H9 (cell line): Measurements from ENCODE around the gene PARK7. TPM values are rescaled to one million over a fixed set of nuclear protein-coding genes. Genes with fewer than 3 reads are reported as not detected.

Source experiments
- DNase-seq: peaks from one replicate; pipeline ENCODE4 v3.0.0-alpha.2; 2017
- H2AFZ ChIP-seq: one replicate; pipeline ENCODE4 v1.6.1; 2013; ENCODE audit warnings: mild to moderate bottlenecking, low read length, control low read depth, moderate library complexity
- H2AK5ac ChIP-seq: 2 replicates; pipeline ENCODE4 v1.6.1; 2013; ENCODE audit warnings: low read length, control low read depth, mixed read lengths; ENCODE audit not compliant: insufficient read length
- H2BK120ac ChIP-seq: one replicate; pipeline ENCODE4 v1.6.1; 2013; ENCODE audit warnings: low read depth, mild to moderate bottlenecking, low read length, control low read depth, inconsistent platforms; ENCODE audit not compliant: poor library complexity, severe bottlenecking
- H2BK12ac ChIP-seq: 2 replicates; pipeline ENCODE4 v1.6.1; 2013; ENCODE audit warnings: low read length, control low read depth, mixed read lengths, low read depth; ENCODE audit not compliant: insufficient read length
- H2BK15ac ChIP-seq: 2 replicates; pipeline ENCODE4 v1.6.1; 2013; ENCODE audit warnings: low read depth, low read length, control low read depth
- H2BK20ac ChIP-seq: one replicate; pipeline ENCODE4 v1.6.1; 2013; ENCODE audit warnings: low read depth, mild to moderate bottlenecking, low read length, control low read depth, inconsistent platforms; ENCODE audit not compliant: poor library complexity, severe bottlenecking
- H2BK5ac ChIP-seq: 2 replicates; pipeline ENCODE4 v1.6.1; 2013; ENCODE audit warnings: low read length, control low read depth, mixed read lengths; ENCODE audit not compliant: insufficient read length
- H3K14ac ChIP-seq: 2 replicates; pipeline ENCODE4 v1.6.1; 2013; ENCODE audit warnings: low read length, control low read depth; ENCODE audit not compliant: insufficient read depth
- H3K18ac ChIP-seq: 2 replicates; pipeline ENCODE4 v1.6.1; 2013; ENCODE audit warnings: low read depth, mild to moderate bottlenecking, mixed read lengths, low read length, control low read depth; ENCODE audit not compliant: insufficient read length
- H3K23ac ChIP-seq: 2 replicates; pipeline ENCODE4 v1.6.1; 2013; ENCODE audit warnings: low read length, control low read depth, mixed read lengths, low read depth; ENCODE audit not compliant: insufficient read length
- H3K23me2 ChIP-seq: 2 replicates; pipeline ENCODE4 v1.6.1; 2013; ENCODE audit warnings: low read depth, mild to moderate bottlenecking, mixed read lengths, low read length, control low read depth; ENCODE audit not compliant: insufficient read length, poor library complexity, severe bottlenecking
- H3K27ac ChIP-seq: 2 replicates; pipeline ENCODE4 v1.5.1; 2013; ENCODE audit warnings: low read length, control low read depth, mixed read lengths, low read depth; ENCODE audit not compliant: insufficient read length
- H3K27me3 ChIP-seq: 2 replicates; pipeline ENCODE4 v1.6.1; 2013; ENCODE audit warnings: low read length, control low read depth, inconsistent platforms; ENCODE audit not compliant: insufficient read depth
- H3K4ac ChIP-seq: 2 replicates; pipeline ENCODE4 v1.6.1; 2013; ENCODE audit warnings: low read depth, mild to moderate bottlenecking, control low read depth, inconsistent platforms, low read length, moderate library complexity
- H3K4me1 ChIP-seq: 2 replicates; pipeline ENCODE4 v1.6.1; 2013; ENCODE audit warnings: low read length, control low read depth, inconsistent platforms; ENCODE audit not compliant: insufficient read depth
- H3K4me2 ChIP-seq: 2 replicates; pipeline ENCODE4 v1.6.1; 2013; ENCODE audit warnings: low read length, control low read depth, mixed read lengths; ENCODE audit not compliant: insufficient read length, insufficient read depth
- H3K56ac ChIP-seq: 2 replicates; pipeline ENCODE4 v1.6.1; 2013; ENCODE audit warnings: low read depth, mild to moderate bottlenecking, mixed read lengths, low read length, control low read depth; ENCODE audit not compliant: insufficient read length
- H3K79me1 ChIP-seq: 2 replicates; pipeline ENCODE4 v1.6.1; 2013; ENCODE audit warnings: low read depth, mild to moderate bottlenecking, moderate library complexity, low read length, control low read depth, inconsistent platforms; ENCODE audit not compliant: insufficient read depth, poor library complexity, severe bottlenecking
- H3K79me2 ChIP-seq: 2 replicates; pipeline ENCODE4 v1.6.1; 2013; ENCODE audit warnings: low read length, control low read depth, inconsistent platforms; ENCODE audit not compliant: insufficient read depth
- H3K9ac ChIP-seq: 2 replicates; pipeline ENCODE4 v1.6.1; 2013; ENCODE audit warnings: low read length, control low read depth, mixed read lengths; ENCODE audit not compliant: insufficient read length; ENCODE audit errors: extremely low read depth
- H3K9me3 ChIP-seq: one replicate; pipeline ENCODE4 v1.6.1; 2013; ENCODE audit warnings: low read depth, low read length, inconsistent platforms; ENCODE audit not compliant: control insufficient read depth
- H3T11ph ChIP-seq: one replicate; pipeline ENCODE4 v1.6.1; 2013; ENCODE audit warnings: mild to moderate bottlenecking, low read length, control low read depth, inconsistent platforms
- H4K20me1 ChIP-seq: one replicate; pipeline ENCODE4 v1.6.1; 2013; ENCODE audit not compliant: control insufficient read depth, insufficient read length, insufficient read depth
- H4K5ac ChIP-seq: 2 replicates; pipeline ENCODE4 v1.6.1; 2013; ENCODE audit warnings: low read depth, mild to moderate bottlenecking, mixed read lengths, low read length, control low read depth; ENCODE audit not compliant: insufficient read length
- H4K8ac ChIP-seq: replicated peaks from 2 replicates; pipeline ENCODE4 v1.6.1; 2013; ENCODE audit warnings: low read length, control low read depth, mixed read lengths, low read depth; ENCODE audit not compliant: insufficient read length
- H4K91ac ChIP-seq: 2 replicates; pipeline ENCODE4 v1.6.1; 2013; ENCODE audit warnings: low read depth, mild to moderate bottlenecking, moderate library complexity, mixed read lengths, low read length, control low read depth; ENCODE audit not compliant: insufficient read length
- H3K27ac Mint-ChIP-seq, 3 experiments: 2 replicates in 2 of 3; 3 replicates in 1 of 3; pipeline ENCODE4 v1.8.0; 2020 to 2021; ENCODE audit warnings: mixed read lengths in 3 of 3, mild to moderate bottlenecking in 1 of 3, moderate library complexity in 1 of 3
- H3K27me3 Mint-ChIP-seq: 2 replicates; pipeline ENCODE4 v1.8.0; 2021; ENCODE audit warnings: low read depth, mild to moderate bottlenecking, moderate library complexity, mixed read lengths
- H3K36me3 Mint-ChIP-seq, 3 experiments: 2 replicates in 2 of 3; 3 replicates in 1 of 3; pipeline ENCODE4 v1.8.0; 2020 to 2021; ENCODE audit warnings: low read depth in 3 of 3, mixed read lengths in 3 of 3; ENCODE audit not compliant: insufficient read depth in 1 of 3
- H3K4me1 Mint-ChIP-seq, 2 experiments: 2 replicates each; pipeline ENCODE4 v1.8.0; 2020; ENCODE audit warnings: mixed read lengths in 2 of 2
- H3K4me3 Mint-ChIP-seq, 2 experiments: 2 replicates in 1 of 2; 3 replicates in 1 of 2; pipeline ENCODE4 v1.8.0; 2020 to 2021; ENCODE audit warnings: mild to moderate bottlenecking in 2 of 2, mixed read lengths in 2 of 2, moderate library complexity in 1 of 2
- H3K9me3 Mint-ChIP-seq, 2 experiments: 2 replicates in 1 of 2; 3 replicates in 1 of 2; pipeline ENCODE4 v1.8.0; 2020; ENCODE audit warnings: mild to moderate bottlenecking in 2 of 2, mixed read lengths in 2 of 2, moderate library complexity in 1 of 2
- CTCF ChIP-seq: fragments of 200-600 bp; sonication (generic); conservative IDR thresholded peaks from 3 replicates; pipeline ENCODE4 v1.8.0; 2021; ENCODE audit warnings: antibody characterized with exemption, mild to moderate bottlenecking
- WGBS: extraction: QIAGEN DNeasy Blood & Tissue Kit; methylation state at CpG from one replicate; pipeline ENCODE4 v1.1.7; 2013; ENCODE audit warnings: missing lambda C conversion rate, low lambda C conversion rate, mixed read lengths; ENCODE audit not compliant: insufficient read length; ENCODE audit errors: extremely low coverage; 5-methylcytosine and 5-hydroxymethylcytosine counted together
- total RNA-seq: library from RNA; stranded (reverse); gene quantifications from 2 replicates; pipeline ENCODE4 v1.2.1, GENCODE V29; 2021

PARK7 gene
- total RNA-seq, 1 experiment from 2014 or later: 370 TPM

DNA sequence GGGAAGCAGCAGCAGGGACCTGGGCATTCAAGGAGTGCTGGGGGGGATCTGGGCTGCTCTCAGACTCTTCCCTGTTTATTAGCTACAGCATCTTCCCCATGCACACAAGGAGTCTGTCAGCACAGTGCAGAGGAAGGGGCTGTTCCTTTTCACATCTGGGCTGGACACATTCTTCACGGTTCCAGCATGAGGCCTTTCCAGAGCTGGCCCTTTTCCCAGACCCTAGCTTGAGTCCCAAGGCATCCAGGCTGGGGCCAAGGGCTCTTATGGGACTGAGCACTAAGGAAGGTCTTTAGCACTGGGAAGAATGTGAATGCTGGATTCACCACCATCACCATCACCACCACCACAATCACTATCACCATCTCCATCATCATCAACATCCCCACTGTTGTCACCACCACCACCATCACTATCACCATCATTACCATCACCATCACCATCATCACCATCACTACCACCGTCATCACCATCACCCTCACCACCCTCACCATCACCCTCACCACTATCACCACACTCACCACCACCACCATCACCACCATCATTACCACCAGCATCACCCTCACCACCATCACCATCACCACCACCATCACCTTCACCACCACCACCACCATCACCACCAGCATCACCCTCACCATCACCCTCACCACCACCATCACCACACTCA, 28.4 kb downstream of the PARK7 start:
- Histone ChIP-seq H3K79me2 (no peaks in the 10 kb centered on the region), H3K23ac (no peak overlapping the region), H2BK12ac (no peak overlapping the region), H3K4ac (no peak overlapping the region), H3K9ac (no peak overlapping the region), H3K27me3 (no peaks in the 10 kb centered on the region), H3K14ac (no peak overlapping the region), H2AFZ (no peak overlapping the region), H2BK120ac (no peak overlapping the region), H4K20me1 (peaks cover 3% of the 10 kb centered on the region), H3K27ac (no peak overlapping the region), H3K4me1 (no peaks in the 10 kb centered on the region), H3K79me1 (no peaks in the 10 kb centered on the region), H3K18ac (peak overlapping the region; percentile 58), H4K8ac (peak overlapping the region; percentile 85), H3K23me2 (no peaks in the 10 kb centered on the region), H2BK5ac (no peak overlapping the region), H3K4me2 (no peak overlapping the region), H3K9me3 (no peaks in the 10 kb centered on the region), H2BK20ac (no peak overlapping the region), H3K56ac (peak overlapping the region; percentile 51), H4K5ac (peak overlapping the region; percentile 15), H3T11ph (no peak overlapping the region), H2BK15ac (no peak overlapping the region), H4K91ac (no peak overlapping the region), H2AK5ac (no peak overlapping the region)
- Mint-ChIP-seq H3K27me3 (no peaks in the 10 kb centered on the region; the same call in 1 of the 2 replicates), H3K4me1 (peaks cover 20 to 53% of the 10 kb centered on the region in 2 experiments), H3K27ac (no peak overlapping the region; a peak in 1 of 7 replicates), H3K36me3 (peaks cover 23 to 37% (median 31%) of the 10 kb centered on the region in 3 experiments; a peak in 6 of 7 replicates), H3K9me3 (peaks cover 0 to 5% of the 10 kb centered on the region in 2 experiments; a peak in 1 of 5 replicates), H3K4me3 (peak overlapping the region in 1 of 2 experiments; percentile 16; a peak in 2 of 5 replicates)
- no peak for DNase-seq
- no peak for TF ChIP-seq CTCF
- WGBS: 100% methylated on average over 1 of the region's 2 CpGs
